RKO (cell line): Measurements from ENCODE around the gene EPGN.
A peak's percentile ranks its signal among the peaks of the same experiment; 100 is the strongest.

Experiments
- DNase-seq: peaks from one replicate; pipeline ENCODE4 v3.0.0-alpha.2; 2016; ENCODE audit warnings: low spot score

The EPGN gene

GRCh38 chr4:74311696-74312313 is 3.5 kb downstream of the EPGN start:
- peak; percentile 74 for DNase-seq

GRCh38 chr4:74314329-74314728 is 6.1 kb downstream of the EPGN start:
- DNase-seq: no peak

GRCh38 chr4:74314944-74315343 is 6.7 kb downstream of the EPGN start:
- no peak for DNase-seq

- no peak for DNase-seq
Observed at GRCh38 chr4:74315376-74315775, 7.1 kb downstream of the EPGN start.

GRCh38 chr4:74316397-74316796 is 8.1 kb downstream of the EPGN start:
- DNase-seq: no peak

GRCh38 chr4:74317616-74318246 is 9.5 kb downstream of the EPGN start:
- DNase-seq: no peak

- DNase-seq: no peak
Observed at GRCh38 chr4:74318276-74318675, 10.0 kb downstream of the EPGN start.

GRCh38 chr4:74319470-74319869 is 11.2 kb downstream of the EPGN start:
- DNase-seq: no peak

- DNase-seq: peak; percentile 79
Observed at GRCh38 chr4:74320559-74321118, 12.4 kb downstream of the EPGN start.

- DNase-seq: no peak
Observed at GRCh38 chr4:74322301-74322700, 14.0 kb downstream of the EPGN start.

GRCh38 chr4:74323663-74324062 is 15.4 kb downstream of the EPGN start:
- no peak for DNase-seq

GRCh38 chr4:74324262-74324661 is 16.0 kb downstream of the EPGN start:
- DNase-seq: no peak

GRCh38 chr4:74325886-74326285 is 17.6 kb downstream of the EPGN start:
- DNase-seq: no peak

- no peak for DNase-seq
Observed at GRCh38 chr4:74327762-74328161, 19.5 kb downstream of the EPGN start.

GRCh38 chr4:74328501-74328900 is 20.2 kb downstream of the EPGN start:
- no peak for DNase-seq

- no peak for DNase-seq
Observed at GRCh38 chr4:74329307-74329706, 21.0 kb downstream of the EPGN start.

GRCh38 chr4:74330295-74330750 is 22.1 kb downstream of the EPGN start:
- no peak for DNase-seq

- no peak for DNase-seq
Observed at GRCh38 chr4:74331252-74331651, 23.0 kb downstream of the EPGN start.

- DNase-seq: no peak
Observed at GRCh38 chr4:74331944-74332343, 23.7 kb downstream of the EPGN start.

- DNase-seq: no peak
Observed at GRCh38 chr4:74334636-74335035, 26.4 kb downstream of the EPGN start.

- DNase-seq: no peak
Observed at GRCh38 chr4:74335341-74336021, 27.2 kb downstream of the EPGN start.

- DNase-seq: no peak
Observed at GRCh38 chr4:74338792-74339333, 30.6 kb downstream of the EPGN start.

- no peak for DNase-seq
Observed at GRCh38 chr4:74339501-74339900, 31.2 kb downstream of the EPGN start.
